HG03175 (cell line): Measurements from ENCODE around the gene OR4C3.
"Not testable (repeated sequence)": the region's sequence is repeated elsewhere in the genome, so short reads cannot be mapped to it uniquely, and the experiment has no call there.

Source experiments
- ATAC-seq: cut with Tn5 transposase; IDR thresholded peaks from one replicate; pipeline ENCODE4 v1.9.1; 2021; ENCODE audit warnings: mild to moderate bottlenecking, moderate library complexity; ENCODE audit not compliant: unreplicated experiment

OR4C3 gene

GRCh38 chr11:48324620-48325019 lies at the start of gene OR4C3:
Gene OR4C3 (plus strand): TSS chr11:48324920. CDS start chr11:48325022, 102 bp downstream.
- not testable (repeated sequence) for ATAC-seq

GRCh38 chr11:48305923-48306322 lies 18.8 kb upstream of the OR4C3 start, which contains the start of gene OR4S1:
Gene OR4S1 (plus strand): TSS chr11:48306223. CDS start chr11:48306223, 0 bp downstream.
- no peak for ATAC-seq

DNA sequence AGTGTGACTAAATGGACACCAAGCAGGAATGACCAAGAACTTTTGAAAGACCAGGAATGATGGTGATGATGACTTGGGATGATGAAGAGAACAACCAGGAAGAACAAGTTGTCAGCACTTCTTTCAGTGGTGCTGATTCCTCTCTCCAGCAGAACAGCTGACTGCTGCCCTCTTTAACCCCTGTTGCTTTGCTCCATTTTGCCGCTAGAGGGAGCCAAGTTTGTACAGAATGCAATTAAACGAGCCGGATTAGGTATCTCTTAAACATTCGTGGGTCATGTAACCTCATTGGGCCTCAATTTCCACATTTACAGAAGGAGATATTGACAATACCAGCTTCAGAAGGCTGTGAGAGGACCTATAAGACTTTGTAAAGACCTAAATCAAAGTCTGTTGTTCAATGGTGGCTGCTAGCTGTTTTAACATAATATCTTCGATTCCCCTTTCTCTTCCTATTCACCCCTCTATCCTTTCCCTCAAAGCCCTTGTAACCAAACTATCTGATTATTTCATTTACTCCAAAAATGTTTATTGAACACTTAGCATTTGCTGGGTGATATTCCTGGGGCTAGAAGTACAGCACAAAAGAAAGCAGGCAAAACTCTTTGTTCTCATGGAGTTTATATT lies 16.8 kb upstream of the OR4C3 start:
- ATAC-seq = peak; percentile 93

DNA sequence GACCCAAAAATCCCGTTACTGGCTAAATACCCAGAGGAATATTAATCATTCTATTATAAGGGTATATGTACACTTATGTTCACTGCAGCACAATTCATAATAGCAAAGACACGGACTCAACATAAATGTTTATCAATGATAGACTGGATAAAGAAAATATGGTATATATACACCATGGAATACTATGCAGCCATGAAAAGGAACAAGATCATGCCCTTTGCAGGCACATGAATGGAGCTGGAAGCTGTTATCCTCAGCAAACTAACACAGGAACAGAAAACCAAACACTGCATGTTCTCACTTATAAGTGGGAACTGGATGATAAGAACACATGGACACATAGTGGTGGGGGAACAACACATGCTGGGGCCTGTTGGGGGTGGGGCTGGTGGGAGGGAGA lies 11.1 kb upstream of the OR4C3 start:
- not testable (repeated sequence) for ATAC-seq

DNA sequence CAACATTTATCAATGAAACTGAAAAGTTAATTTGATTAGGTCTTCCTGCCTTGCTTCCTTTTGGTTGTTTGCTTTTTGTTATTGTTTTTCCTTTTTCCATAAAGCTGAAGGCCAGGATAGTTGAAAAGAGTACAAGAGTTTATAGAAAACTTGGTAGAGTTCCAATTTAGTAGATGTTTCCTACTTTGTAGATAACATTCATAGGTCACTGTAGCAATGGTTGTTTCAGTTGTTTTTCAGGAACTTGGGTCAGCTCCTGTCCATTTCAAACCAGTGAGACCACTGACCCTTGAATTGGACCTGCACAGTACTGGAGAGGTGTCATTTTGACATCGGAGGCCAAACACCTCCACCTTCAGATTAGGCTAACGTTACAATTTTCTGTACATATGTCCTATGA lies 4.9 kb upstream of the OR4C3 start:
- not testable (repeated sequence) for ATAC-seq

DNA sequence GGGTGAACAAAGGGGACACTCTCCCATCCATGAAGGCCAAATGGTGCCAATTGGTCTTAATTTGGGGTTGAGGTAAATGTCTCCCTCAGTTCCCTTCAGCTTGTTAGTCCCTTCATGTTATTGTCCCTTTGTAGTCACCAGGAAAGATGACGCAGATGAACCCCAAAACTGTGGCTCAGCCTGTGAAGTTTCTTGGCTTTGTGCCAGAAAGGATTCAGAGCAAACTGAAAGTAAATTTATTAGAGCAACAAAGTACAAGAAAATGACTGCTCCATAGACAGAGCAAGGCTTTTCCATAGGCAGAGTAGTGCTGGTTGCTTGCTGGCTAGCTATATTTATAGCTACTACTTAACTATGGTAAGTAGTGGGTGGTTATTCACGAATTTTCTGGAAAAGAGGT lies 16.7 kb downstream of the OR4C3 start:
- ATAC-seq = no peak

- not testable (repeated sequence) for ATAC-seq
Measured at GRCh38 chr11:48342505-48342904, 17.8 kb downstream of the OR4C3 start.

DNA sequence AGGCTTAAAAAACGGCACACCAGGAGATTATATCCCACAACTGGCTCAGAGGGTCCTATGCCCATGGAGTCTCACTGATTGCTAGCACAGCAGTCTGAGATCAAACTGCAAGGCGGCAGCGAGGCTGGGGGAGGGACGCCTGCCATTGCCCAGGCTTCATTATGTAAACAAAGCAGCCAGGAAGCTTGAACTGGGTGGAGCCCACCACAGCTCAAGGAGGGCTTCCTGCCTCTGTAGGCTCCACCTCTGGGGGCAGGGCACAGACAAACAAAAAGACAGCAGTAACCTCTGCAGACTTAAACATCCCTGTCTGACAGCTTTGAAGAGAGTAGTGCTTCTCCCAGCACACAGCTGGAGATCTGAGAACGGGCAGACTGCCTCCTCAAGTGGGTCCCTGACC lies 21.6 kb downstream of the OR4C3 start:
- ATAC-seq = not testable (repeated sequence)

- ATAC-seq = no peak
Measured at GRCh38 chr11:48354013-48354412, 29.3 kb downstream of the OR4C3 start.

- ATAC-seq = no peak
Measured at GRCh38 chr11:48354677-48355076, 30.0 kb downstream of the OR4C3 start.

- ATAC-seq = not testable (repeated sequence)
Measured at GRCh38 chr11:48361289-48361688, 36.6 kb downstream of the OR4C3 start.

GRCh38 chr11:48366365-48366764 lies 41.6 kb downstream of the OR4C3 start, which contains the start of gene OR4C5:
Gene OR4C5 (minus strand): TSS chr11:48366465. CDS start chr11:48366465, 0 bp downstream.
- no peak for ATAC-seq
